CD4-positive, alpha-beta T cell treated with Interleukin-4 for 4 hours (primary cell): ENCODE measurements around the gene C8A.

Experiments
- DNase-seq: peaks from one replicate; pipeline ENCODE4 v3.0.0-alpha.2; 2020

The C8A gene

DNA sequence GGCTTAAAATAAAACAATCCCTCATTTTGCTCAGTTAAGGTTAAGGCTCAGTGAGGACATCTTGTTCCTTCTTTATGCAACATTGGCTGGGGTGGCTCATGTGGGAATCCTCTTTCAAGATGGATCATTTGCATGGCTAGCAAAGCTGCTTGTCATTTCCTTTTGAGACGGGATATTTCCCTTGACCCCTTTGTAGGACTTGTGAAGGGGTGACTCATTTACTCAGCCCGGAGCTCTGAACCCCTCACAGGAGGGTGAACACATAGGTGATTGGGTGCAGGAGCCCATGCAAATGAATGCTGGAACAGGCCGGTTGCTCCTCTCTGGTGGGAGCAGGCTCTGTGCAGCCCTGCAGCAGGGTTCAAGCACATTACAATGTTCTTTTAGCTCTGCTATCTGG, 15.8 kb upstream of the C8A start:
- no peak for DNase-seq

DNA sequence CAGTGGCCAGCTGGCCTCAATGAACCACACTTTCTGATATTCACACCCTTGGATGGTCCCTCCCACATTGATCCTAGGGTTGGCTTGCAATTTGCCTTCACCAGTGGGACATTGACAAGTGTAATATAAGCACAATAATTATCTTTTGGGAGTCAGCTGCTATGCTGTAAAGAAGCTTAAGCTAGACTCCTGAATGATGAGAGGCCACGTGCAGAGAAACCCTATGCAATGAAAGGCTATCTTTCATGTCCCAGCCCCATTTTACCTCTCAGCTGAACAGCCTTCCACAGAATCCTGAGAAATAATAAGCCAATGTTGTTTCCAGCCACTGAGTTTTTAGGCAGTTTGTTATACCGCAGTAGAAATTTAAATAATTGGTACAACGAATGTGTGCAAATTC, 11.1 kb upstream of the C8A start:
- no peak for DNase-seq

DNA sequence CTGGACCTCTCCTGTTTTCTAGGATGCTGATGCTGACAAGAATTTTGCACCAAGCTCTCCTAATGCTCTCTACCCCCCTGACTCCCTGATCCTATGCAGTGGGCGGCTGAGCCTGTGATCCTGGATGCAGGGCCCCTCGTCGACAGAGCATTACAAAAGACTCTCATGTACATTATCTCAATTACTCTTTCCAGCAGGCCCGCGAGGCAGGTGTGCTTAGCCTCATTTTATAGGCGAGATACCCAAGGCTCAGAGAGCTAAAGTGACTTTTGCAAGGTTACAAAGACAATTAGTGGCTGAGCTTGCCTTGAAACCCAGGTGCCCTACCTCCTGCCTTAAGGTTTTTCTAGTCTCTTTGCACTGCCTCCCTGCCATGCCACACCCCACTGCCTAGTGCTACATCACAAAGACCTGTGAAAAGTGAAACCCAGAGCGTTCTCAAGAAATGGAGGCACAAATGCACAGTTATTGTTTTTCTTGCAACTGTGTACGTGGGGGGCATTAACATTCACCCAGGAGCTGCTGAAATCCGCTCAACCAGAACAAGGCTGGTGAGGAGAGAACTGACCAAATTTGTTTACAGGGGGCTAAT, 10.0 kb upstream of the C8A start:
- no peak for DNase-seq

DNA sequence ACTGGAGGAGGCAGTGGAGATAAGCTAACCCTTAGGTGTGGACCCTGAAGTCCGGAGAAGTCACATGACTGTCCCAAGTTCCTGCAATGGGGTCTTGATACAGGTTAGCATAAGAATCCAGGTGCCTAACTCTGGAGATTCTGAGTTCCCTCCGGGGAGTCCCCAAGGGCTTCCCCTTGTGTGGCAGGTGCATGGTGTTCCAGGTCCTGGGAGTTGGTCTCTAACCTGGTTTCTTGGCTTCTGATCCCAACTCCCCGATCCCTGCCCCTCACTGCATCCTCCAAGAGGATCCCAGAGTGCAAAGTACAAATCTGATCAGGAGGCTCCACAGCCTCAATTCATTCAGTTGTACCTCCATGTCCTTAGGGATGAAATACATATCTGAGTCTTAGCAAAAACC, 9.3 kb upstream of the C8A start:
- DNase-seq, result no peak

DNA sequence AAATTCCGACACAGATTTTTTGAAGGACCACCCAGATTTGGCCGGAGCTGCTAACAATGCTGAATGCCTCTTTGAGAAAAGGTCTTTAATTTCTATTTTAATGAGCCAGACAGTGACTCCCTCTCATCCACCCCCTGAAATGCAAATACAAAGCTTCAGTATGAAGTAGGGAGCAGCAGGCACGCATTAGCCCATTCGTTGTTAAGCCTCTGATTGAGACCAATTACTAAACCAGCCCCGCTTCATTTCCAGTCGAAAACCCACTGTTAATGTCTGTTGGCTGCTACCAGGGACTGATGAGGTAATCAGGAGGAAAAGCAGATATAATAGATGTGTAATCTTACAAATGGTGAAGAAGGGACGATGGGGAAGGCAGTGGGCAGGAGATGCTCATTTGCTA, 4.8 kb upstream of the C8A start:
- DNase-seq, result no peak

DNA sequence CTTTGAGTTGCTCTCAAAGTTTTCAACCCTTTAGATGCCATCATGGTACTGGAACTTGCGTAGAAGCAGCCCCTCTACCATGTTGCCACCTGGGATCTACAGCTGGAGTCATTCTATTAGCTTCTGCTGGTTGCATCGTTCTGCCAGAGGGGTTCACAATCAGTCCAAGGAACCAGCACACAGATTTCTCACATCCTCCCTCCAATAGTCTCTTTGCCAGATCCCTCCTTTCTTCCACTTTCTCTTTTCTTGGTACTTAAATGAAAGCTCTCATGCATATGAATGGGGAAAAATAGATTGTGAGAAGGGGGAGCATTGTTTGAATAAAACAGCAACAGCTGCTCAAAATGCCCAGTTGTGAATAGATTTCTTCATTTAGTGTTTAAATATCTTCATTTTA, 4.2 kb upstream of the C8A start:
- DNase-seq, result no peak

DNA sequence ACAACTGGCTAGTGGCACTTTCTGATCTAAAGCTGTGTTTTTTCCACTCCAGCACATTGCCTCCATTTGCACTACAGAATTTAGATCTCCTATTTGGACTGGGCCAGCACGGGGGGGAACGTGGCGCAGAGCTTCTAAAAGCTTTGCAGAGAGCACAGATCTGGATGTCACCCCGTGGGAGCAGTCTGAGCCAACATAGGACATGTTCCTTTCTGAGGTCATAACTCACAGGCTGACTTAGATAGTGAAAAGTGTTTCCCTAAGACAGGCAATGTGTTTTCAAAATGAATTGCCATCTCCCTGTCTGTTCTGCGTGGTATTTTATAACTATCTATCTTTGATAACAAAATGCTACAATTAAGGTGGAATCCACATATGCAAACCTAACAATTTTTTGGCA, 3.7 kb upstream of the C8A start:
- DNase-seq, result no peak

DNA sequence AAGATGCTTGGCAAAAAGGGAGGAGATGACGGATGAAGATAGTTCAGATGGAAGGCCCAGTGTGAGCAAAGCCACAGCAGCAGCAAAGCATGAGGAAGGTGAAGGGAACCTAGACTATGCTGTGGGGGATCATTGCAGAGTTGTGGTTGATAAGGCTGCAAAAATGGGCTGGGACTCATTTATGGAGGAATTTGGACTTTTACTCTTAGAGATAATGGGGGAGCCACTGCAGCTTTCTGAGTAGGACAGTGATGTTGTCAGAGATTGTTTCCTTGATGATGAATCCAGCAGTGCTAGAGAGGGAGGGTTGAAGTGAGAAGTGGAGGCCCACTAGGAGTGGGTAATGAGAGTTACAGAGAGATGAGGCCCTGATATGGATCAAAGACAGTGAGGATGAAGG, 2.1 kb upstream of the C8A start:
- no peak for DNase-seq

DNA sequence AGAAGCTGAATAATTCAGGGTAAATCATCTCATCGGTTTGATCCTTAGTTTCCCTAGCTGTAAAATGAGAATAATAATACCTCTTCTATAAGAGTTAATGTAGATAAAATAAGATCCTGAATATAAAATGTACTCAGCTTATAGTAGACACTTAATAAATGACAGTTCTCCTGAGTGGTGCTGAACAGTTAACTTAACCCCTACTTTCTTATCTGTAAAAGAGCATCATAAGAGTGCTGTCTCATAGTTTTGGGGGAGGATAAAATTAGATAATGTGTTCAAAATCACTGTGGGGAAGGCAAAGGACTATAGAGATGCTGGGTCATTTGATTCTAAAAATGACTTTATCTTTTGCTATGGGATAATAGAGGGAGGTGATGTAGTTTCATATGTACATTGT, 593 bp downstream of the C8A start:
- no peak for DNase-seq

DNA sequence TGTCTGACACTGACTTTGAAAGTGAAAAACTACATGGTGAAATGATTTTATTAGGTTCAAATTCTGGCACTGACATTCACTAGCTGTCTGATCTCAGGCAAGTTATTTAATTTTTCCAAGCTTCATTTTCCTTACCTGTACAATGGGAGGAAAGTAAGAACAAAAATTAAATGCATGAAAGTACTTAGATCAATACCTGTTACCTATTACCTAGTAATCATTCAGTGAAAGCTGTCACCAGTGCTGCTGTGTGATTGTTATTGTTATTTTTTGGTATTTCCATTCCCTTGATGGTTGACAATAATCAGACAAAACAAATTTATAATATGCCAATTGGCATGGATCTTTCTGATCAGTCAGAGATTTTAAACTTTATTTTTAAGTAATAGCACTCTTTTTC, 1.6 kb downstream of the C8A start:
- DNase-seq, result no peak

DNA sequence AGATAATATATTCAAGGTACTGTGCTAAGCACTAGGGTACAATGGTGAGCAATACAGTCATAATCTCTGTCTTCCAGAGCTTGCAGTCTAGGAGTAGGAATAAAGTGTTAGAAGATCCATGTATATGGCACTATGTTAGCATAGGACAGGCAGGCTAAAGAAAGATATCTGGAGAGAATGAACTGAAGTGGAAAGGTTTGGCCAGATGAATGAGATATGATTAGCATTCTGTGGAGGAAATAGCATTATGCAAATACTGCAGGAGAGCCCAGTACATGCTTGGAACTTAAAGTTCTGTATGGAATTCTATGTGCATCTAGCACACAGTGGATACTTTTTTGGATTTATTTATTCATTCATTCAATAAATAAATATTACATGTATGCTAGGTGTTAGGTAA, 4.7 kb downstream of the C8A start:
- no peak for DNase-seq

DNA sequence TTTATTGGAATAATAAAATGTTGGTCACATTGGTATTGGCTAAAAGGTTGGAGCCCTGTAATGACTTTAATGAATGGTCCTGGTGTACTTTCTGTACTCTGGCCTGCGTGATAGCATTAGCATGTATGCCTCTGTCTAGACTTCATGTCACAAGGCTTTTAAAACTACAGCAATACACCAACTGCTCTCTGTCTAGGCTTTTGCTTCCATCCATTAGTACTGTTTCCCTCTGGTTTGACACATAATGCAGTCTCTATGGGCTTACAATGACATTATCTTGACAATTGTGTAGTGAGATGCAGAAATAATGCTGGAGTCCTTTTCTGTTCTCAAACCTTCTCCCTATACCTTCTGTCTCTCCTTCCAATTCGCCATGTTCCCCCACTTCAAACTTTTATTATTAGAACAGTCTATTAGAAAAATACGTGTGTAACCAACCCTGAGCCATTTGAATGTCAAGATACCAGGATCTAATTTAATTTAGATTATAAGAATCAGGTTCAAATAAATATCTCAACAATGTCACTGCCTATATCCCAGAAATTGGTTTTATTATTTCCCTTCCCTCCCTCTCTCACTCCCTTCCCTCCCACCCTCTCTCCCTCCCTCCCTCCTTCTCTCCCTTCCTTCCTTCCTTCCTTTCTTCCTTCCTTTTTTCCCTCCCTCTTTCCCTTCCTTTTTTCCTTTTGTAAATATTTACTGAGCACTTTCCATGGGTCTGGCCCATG, 8.8 kb downstream of the C8A start:
- no peak for DNase-seq

DNA sequence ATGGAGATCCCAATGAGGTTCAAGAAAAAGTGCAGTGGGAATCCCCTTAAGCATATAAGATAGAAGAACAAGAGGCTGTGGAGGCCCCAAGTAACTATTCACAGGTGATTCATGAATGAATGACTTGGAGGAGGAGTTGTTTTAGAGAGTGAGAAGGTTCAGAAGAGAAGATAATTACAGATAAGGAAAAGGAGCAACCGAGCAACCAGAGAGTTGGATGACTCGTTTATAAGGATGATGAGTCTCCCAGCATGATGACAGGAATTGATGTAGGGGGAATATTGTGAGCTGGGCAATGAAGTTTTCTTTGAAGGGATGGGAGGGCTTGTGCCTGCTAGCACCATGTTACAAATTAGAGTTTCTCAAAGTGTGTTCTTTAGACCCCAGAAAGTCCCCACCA, 9.8 kb downstream of the C8A start:
- DNase-seq, result no peak

DNA sequence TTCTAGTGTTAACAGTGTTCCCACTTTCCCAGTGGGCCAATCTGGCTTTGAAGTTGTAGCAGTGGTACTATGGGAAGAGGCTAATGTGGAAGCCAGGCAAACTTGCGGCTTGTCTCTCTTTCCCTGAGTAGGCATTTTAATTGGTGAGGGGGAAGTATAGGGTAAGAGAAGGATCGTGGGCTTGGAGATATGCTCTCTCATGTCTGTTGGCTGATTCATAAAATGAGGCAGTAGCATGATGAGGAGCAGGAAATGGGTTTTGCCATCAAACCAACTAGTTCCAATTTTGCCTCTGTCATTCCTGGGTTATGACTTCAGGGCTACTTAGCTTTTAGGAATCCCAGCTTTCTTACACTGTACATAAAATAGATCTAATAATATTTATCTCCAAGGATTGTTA, 12.1 kb downstream of the C8A start:
- no peak for DNase-seq

DNA sequence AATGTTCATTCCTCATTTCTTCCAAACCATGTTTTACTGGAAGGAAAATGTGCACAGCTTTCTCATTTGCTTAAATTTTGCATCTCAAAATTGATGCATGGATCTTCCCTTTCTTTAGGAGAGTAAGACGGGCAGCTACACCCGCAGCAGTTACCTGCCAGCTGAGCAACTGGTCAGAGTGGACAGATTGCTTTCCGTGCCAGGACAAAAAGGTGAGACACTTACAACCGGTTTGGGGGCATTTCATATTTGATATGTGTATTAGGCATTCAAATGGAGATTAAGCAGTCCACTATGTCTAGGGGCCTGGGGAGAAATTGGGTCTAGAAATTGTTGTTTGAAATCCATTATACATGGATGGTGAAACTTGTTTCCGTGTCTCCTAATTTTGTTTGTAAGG, 12.9 kb downstream of the C8A start:
- no peak for DNase-seq

DNA sequence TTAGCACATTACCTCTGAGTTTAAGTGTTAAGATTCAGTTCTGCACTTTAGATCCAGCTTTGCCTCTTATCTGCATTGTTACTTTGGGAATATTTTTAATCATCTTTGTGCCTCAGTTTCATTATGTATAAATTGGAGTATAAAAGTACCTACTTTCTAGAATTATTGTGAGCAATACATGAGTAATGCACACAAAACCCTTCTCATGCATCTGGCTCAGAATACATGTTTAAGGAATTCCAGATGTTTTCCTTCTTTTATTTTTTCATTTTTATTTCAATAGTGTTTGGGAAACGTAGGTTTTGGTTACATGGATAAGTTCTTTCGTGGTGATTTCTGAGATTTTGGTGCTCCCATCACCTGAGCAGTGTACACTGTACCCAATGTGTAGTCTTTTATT, 14.2 kb downstream of the C8A start:
- no peak for DNase-seq

DNA sequence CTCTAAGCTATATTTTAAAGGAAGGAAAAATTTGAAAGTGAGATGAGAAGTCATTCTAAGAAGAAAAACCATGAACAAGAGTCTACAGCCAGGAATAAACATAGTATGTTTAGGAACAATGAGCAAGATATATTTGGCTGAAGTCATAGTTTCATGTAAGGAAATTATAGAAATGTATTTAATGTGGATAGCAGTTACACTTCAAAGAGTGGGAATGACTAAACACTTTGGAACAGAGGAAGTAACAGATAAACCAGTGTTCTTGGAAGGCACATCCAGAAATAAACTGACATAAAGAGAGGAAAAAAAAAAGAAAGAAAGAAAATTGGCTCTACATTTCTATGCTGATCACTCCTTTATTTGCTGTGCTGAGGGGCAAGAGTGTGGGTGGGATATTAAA, 18.0 kb downstream of the C8A start:
- no peak for DNase-seq

DNA sequence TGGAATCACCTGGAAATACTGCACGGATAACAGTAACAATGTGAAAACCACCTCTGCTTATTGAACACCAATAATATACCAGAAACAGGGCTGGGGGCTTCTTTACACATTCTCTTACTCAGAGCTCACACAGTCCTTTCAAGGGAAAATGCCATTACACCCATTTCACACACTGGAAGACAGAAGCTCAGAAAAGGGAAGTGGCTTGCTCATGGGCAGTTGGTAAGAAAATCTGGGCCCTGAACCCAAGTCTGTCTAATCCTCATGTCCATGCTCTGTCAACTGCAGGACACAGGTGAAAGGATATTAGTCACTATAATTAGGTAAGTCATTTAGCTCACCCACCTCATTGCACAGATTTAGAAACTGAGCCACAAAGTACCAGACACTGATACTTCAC, 18.6 kb downstream of the C8A start:
- no peak for DNase-seq

DNA sequence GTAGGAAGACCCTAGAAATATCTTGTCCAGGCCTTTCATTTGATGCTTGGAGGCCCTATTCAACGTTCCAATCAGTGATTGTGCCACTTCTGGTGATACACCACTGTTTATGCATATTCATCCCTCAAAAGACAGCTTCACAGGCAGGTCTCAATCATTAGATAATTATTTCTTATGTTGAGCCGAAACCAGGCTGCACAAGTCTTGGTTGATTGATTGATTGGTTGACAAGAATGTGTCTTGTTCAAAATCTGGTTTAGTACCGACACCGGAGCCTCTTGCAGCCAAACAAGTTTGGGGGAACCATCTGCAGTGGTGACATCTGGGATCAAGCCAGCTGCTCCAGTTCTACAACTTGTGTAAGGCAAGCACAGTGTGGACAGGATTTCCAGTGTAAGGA, 20.1 kb downstream of the C8A start:
- DNase-seq, result no peak

DNA sequence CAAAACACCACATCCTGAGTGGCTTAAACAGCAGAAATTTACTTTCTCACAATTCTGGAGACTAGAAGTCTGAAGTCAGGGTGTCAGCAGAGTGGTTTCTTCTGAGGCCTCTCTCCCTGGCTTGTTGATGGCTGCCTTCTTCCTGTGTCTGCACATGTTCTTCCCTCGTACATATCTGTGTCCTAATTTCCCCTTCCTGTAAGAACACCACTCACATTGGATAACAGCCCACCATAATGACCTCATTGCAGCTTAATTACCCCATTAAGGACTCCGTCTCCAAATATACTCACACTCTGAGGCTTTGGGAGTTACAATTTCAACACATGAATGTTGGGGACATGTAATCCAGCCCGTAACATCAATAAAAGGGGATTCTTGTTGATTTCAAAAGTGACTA, 23.4 kb downstream of the C8A start:
- no peak for DNase-seq

DNA sequence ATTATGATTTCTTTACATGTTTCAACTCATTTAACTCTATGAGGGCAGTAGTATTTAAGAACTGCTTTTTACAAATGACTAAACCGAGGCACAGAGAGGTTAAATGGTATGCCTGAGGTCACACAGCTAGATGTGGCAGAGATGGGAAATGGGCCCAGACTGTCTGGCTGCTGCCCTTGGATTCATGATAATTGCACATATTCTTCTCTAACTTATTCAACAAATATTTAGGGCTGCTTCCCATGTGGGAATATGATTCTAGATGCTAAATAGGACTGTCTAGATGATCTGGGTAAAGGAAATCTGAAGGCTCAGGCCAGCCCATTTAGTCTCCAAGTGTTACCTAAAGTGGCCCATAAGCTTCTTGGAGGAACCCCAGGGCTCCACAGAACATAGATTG, 26.2 kb downstream of the C8A start:
- DNase-seq, result no peak

DNA sequence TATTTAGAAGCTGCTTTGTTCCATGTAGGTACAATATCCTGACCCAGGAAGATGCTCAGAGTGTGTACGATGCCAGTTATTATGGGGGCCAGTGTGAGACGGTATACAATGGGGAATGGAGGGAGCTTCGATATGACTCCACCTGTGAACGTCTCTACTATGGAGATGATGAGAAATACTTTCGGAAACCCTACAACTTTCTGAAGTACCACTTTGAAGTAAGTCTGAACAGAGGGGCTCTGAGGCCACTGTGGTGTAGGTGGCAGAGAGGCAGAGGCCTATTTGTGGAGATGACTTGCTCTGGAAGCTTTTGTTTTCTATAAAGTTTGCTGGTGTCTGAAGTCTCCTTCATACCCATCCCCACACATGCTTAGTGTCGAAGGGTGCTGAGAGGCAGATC, 26.8 kb downstream of the C8A start:
- no peak for DNase-seq

DNA sequence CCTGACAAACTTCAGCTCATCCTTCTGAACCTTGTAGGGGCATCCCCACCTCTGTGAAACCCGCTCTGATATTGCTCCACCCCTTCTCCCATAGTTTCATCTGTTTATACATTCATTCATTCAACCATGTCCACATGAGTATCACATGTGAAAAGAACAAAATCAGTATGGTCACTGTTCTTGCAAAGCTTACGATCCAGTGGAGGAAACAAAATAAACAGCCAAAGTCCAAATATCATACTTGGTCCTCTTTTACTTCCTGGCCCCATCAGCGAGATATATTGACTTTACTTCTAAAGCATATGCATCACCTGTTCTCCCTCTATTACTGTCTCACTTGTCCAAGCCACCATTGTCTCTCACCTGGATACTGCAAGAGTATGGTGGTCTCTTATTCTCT, 35.6 kb downstream of the C8A start:
- DNase-seq, result no peak

DNA sequence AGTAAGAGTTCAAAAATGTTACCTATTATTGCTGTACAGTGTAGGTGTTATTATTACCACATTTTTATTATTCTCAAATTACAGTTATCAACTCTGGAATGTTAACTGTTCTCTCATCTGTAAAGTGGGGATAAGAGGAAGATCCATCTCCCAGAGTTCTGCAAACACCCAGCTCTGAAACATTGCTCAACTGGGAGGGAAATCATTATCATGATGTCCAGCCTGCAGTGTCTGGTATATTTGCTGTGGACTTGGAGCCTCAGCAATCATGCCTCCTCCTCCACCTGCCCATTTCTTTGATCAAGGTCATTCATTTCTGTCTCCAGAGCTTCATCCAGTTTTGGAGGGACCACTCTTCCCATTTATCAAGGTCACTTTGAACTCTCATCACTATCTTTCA, 39.4 kb downstream of the C8A start:
- no peak for DNase-seq
